ENCODE results near the gene GPC6. TPM values are rescaled to one million over a fixed set of nuclear protein-coding genes. Genes with fewer than 3 reads are reported as not detected.
A peak's percentile ranks its signal among the peaks of the same experiment; 100 is the strongest.

Gene GPC6
- total and polyA plus RNA-seq, 10 donors: 0.22 to 9.3 (median 4.5) TPM

- Histone ChIP-seq H3K36me3 (no peaks in the 10 kb centered on the region), H3K4me1 (no peaks in the 10 kb centered on the region), H3K27me3 (replicated peaks in 1 of 7) (no peaks in the 10 kb centered on the region), H3K9me3 (no peaks in the 10 kb centered on the region), H3K4me3 (no peak overlapping the region), H3K27ac (no peak overlapping the region)
- WGBS, 5 donors: 72 to 91% (median 84%) methylated on average over 14 of the region's 14 CpGs
- no peak for DNase-seq
- intact Hi-C loops (cut with DNase I; ENCODE audit: low total_unique reads): no loop called here
- no peak for TF ChIP-seq POLR2A (IDR thresholded peaks at IDR 0.05)
- no peak for TF ChIP-seq CTCF (IDR thresholded peaks at IDR 0.05 in 8 of 11, conservative IDR thresholded peaks at IDR 0.05 in 3 of 11)
- no peak for TF ChIP-seq POLR2AphosphoS5 (IDR thresholded peaks at IDR 0.05)
Observed at GRCh38 chr13:94030415-94031119, 804.0 kb downstream of the GPC6 start.

- no peaks in the 10 kb centered on the region for H3K4me1 ChIP-seq
- H3K27me3 ChIP-seq (replicated peaks in 1 of 7): no peaks in the 10 kb centered on the region
- no peaks in the 10 kb centered on the region for H3K36me3 ChIP-seq
- no peaks in the 10 kb centered on the region for H3K9me3 ChIP-seq
- no peak for DNase-seq
- intact Hi-C loops (cut with DNase I; ENCODE audit: low total_unique reads): no loop called here
- 49 to 77% (median 59%) methylated on average over 3 of the region's 3 CpGs for WGBS, 5 donors
- no peak overlapping the region for H3K27ac ChIP-seq
- no peak overlapping the region for H3K4me3 ChIP-seq
- TF ChIP-seq CTCF (IDR thresholded peaks at IDR 0.05 in 8 of 11, conservative IDR thresholded peaks at IDR 0.05 in 3 of 11) (no peak), POLR2AphosphoS5 (IDR thresholded peaks at IDR 0.05) (no peak), POLR2A (IDR thresholded peaks at IDR 0.05) (no peak)
Observed at GRCh38 chr13:94031609-94032008, 805.0 kb downstream of the GPC6 start.

- H3K27ac ChIP-seq: no peak overlapping the region
- no peak overlapping the region for H3K4me3 ChIP-seq
- no peaks in the 10 kb centered on the region for H3K4me1 ChIP-seq
- intact Hi-C loops (cut with DNase I; ENCODE audit: low total_unique reads): no loop called here
- WGBS, 5 donors: 78 to 96% (median 90%) methylated on average over 1 of the region's 1 CpG
- H3K9me3 ChIP-seq: no peaks in the 10 kb centered on the region
- DNase-seq: no peak
- H3K36me3 ChIP-seq: no peaks in the 10 kb centered on the region
- no peak for TF ChIP-seq CTCF (IDR thresholded peaks at IDR 0.05 in 8 of 11, conservative IDR thresholded peaks at IDR 0.05 in 3 of 11)
- no peak for TF ChIP-seq POLR2A (IDR thresholded peaks at IDR 0.05)
- no peak for TF ChIP-seq POLR2AphosphoS5 (IDR thresholded peaks at IDR 0.05)
- no peaks in the 10 kb centered on the region for H3K27me3 ChIP-seq (replicated peaks in 1 of 7)
Observed at GRCh38 chr13:94033098-94033497, 806.5 kb downstream of the GPC6 start.

GRCh38 chr13:94033830-94034642 lies 807.4 kb downstream of the GPC6 start:
- peak overlapping the region in 1 of 8 donors; percentile 10 for H3K27ac ChIP-seq
- no peaks in the 10 kb centered on the region for H3K36me3 ChIP-seq
- no peak overlapping the region for H3K4me3 ChIP-seq
- 51 to 77% (median 68%) methylated on average over 7 of the region's 7 CpGs for WGBS, 5 donors
- no peaks in the 10 kb centered on the region for H3K9me3 ChIP-seq
- TF ChIP-seq CTCF (IDR thresholded peaks at IDR 0.05 in 8 of 11, conservative IDR thresholded peaks at IDR 0.05 in 3 of 11) (no peak), POLR2AphosphoS5 (IDR thresholded peaks at IDR 0.05) (no peak), POLR2A (IDR thresholded peaks at IDR 0.05) (no peak)
- no peaks in the 10 kb centered on the region for H3K27me3 ChIP-seq (replicated peaks in 1 of 7)
- no peaks in the 10 kb centered on the region for H3K4me1 ChIP-seq
- no peak for DNase-seq
- intact Hi-C loops (cut with DNase I; ENCODE audit: low total_unique reads): no loop called here
